IMR-90 (cell line): ENCODE data around the gene CCNC. TPM values are rescaled to one million over a fixed set of nuclear protein-coding genes. Genes with fewer than 3 reads are reported as not detected.

Experiments
- ATAC-seq: fragments of 200-7000 bp; cut with Tn5 transposase; 2 replicates; pipeline ENCODE4 v1.9.1; 2020; ENCODE audit warnings: low read depth, mild to moderate bottlenecking, moderate library complexity
- BruUV-seq: library from RNA; stranded (reverse); fragments of 400-500 nt; replicated peaks from 2 replicates; lab custom pipeline; 2021; lab: Mats Ljungman, UMichigan
- CTCF ChIA-PET: fragments of 300-600 bp; formaldehyde crosslinking; extraction: SDS; loops from one replicate; lab custom pipeline; 2021; ENCODE audit warnings: antibody characterized with exemption; lab: Yijun Ruan, JAX
- POLR2A ChIA-PET: fragments of 300-600 bp; sonication (Branson Sonifier 250); formaldehyde crosslinking; loops from one replicate; lab custom pipeline; 2022; ENCODE audit warnings: antibody characterized with exemption; ENCODE audit not compliant: unreplicated experiment; lab: Charles Lee
- DNase-seq: peaks from one replicate; pipeline ENCODE4 v3.0.0; 2013
- H2AFZ ChIP-seq: replicated peaks from 2 replicates; pipeline ENCODE3; 2013; ENCODE audit warnings: low read length, mild to moderate bottlenecking; ENCODE audit not compliant: poor library complexity
- H2AK5ac ChIP-seq: 2 replicates; pipeline ENCODE4 v1.6.1; 2013; ENCODE audit warnings: low read depth, low read length, inconsistent platforms
- H2AK9ac ChIP-seq: replicated peaks from 2 replicates; pipeline ENCODE3; 2013; ENCODE audit warnings: mild to moderate bottlenecking, low read depth, low read length, moderate library complexity; ENCODE audit not compliant: poor library complexity
- H2BK120ac ChIP-seq: 2 replicates; pipeline ENCODE4 v1.6.1; 2013; ENCODE audit warnings: low read depth, low read length, inconsistent platforms
- H2BK15ac ChIP-seq: 3 replicates; pipeline ENCODE4 v1.6.1; 2013; ENCODE audit warnings: low read depth, low read length, inconsistent platforms
- H2BK20ac ChIP-seq: 2 replicates; pipeline ENCODE4 v1.6.1; 2013; ENCODE audit warnings: low read depth, mild to moderate bottlenecking, inconsistent platforms, low read length, moderate library complexity
- H2BK5ac ChIP-seq: 2 replicates; pipeline ENCODE4 v1.6.1; 2013; ENCODE audit warnings: mild to moderate bottlenecking, low read depth, low read length, inconsistent platforms; ENCODE audit not compliant: poor library complexity, severe bottlenecking
- H3K14ac ChIP-seq: replicated peaks from 2 replicates; pipeline ENCODE4 v1.6.1; 2013; ENCODE audit warnings: low read depth, low read length, inconsistent platforms
- H3K18ac ChIP-seq: 2 replicates; pipeline ENCODE4 v1.6.1; 2013; ENCODE audit warnings: low read depth, low read length, control low read depth
- H3K23ac ChIP-seq: 2 replicates; pipeline ENCODE4 v1.6.1; 2013; ENCODE audit warnings: low read depth, low read length, inconsistent platforms
- H3K27ac ChIP-seq: 2 replicates; pipeline ENCODE4 v1.5.1; 2013; ENCODE audit warnings: mild to moderate bottlenecking, control low read depth, low read length; ENCODE audit not compliant: insufficient read depth
- H3K27me3 ChIP-seq: 2 replicates; pipeline ENCODE4 v1.6.1; 2013; ENCODE audit warnings: low read length; ENCODE audit not compliant: control insufficient read depth, insufficient read depth
- H3K36me3 ChIP-seq: 2 replicates; pipeline ENCODE4 v1.6.1; 2013; ENCODE audit warnings: low read length, mixed read lengths; ENCODE audit not compliant: control insufficient read depth, insufficient read depth
- H3K4ac ChIP-seq: 2 replicates; pipeline ENCODE4 v1.6.1; 2013; ENCODE audit warnings: low read depth, low read length, inconsistent platforms
- H3K4me1 ChIP-seq: 2 replicates; pipeline ENCODE4 v1.6.1; 2013; ENCODE audit warnings: low read length, mixed read lengths; ENCODE audit not compliant: control insufficient read depth, insufficient read depth
- H3K4me2 ChIP-seq: 2 replicates; pipeline ENCODE4 v1.6.1; 2013; ENCODE audit warnings: low read depth, mild to moderate bottlenecking, control low read depth, low read length, moderate library complexity
- H3K4me3 ChIP-seq: 2 replicates; pipeline ENCODE4 v1.5.1; 2013; ENCODE audit warnings: low read depth, mild to moderate bottlenecking, control low read depth, low read length, moderate library complexity; ENCODE audit not compliant: insufficient read depth
- H3K56ac ChIP-seq: 2 replicates; pipeline ENCODE4 v1.6.1; 2013; ENCODE audit warnings: low read length, inconsistent platforms; ENCODE audit not compliant: insufficient read depth; ENCODE audit errors: extremely low read depth
- H3K79me1 ChIP-seq, 2 experiments: 2 replicates each; pipeline ENCODE4 v1.6.1; 2013; ENCODE audit warnings: low read length in 2 of 2, inconsistent platforms in 1 of 2, low read depth in 1 of 2
- H3K9ac ChIP-seq: 2 replicates; pipeline ENCODE4 v1.6.1; 2013; ENCODE audit warnings: low read depth, low read length, control low read depth
- H3K9me1 ChIP-seq: 2 replicates; pipeline ENCODE4 v1.6.1; 2013; ENCODE audit warnings: low read length, inconsistent platforms; ENCODE audit not compliant: insufficient read depth
- H3K9me3 ChIP-seq: 2 replicates; pipeline ENCODE4 v1.6.1; 2013; ENCODE audit warnings: low read length; ENCODE audit not compliant: control insufficient read depth, insufficient read depth
- H4K20me1 ChIP-seq: 2 replicates; pipeline ENCODE4 v1.6.1; 2013; ENCODE audit warnings: low read length, inconsistent platforms; ENCODE audit not compliant: insufficient read depth
- H4K5ac ChIP-seq: 2 replicates; pipeline ENCODE4 v1.6.1; 2013; ENCODE audit warnings: mild to moderate bottlenecking, low read depth, low read length, control low read depth
- H4K8ac ChIP-seq, 2 experiments: 2 replicates each; pipeline ENCODE4 v1.6.1; 2013; ENCODE audit warnings: low read depth in 2 of 2, low read length in 2 of 2, control low read depth in 1 of 2, inconsistent platforms in 1 of 2
- H4K91ac ChIP-seq: 2 replicates; pipeline ENCODE4 v1.6.1; 2013; ENCODE audit warnings: low read depth, low read length, inconsistent platforms; ENCODE audit not compliant: insufficient read depth
- CEBPB ChIP-seq: IDR thresholded peaks from 2 replicates; pipeline ENCODE4 v1.6.1; 2012; ENCODE audit warnings: low read depth, low read length, improper control_type of control experiment
- MAZ ChIP-seq: IDR thresholded peaks from 2 replicates; pipeline ENCODE4 v1.6.1; 2012; ENCODE audit warnings: low read depth, mild to moderate bottlenecking, low read length, improper control_type of control experiment, moderate library complexity, borderline replicate concordance
- WGBS, 2 experiments: methylation state at CpG; one replicate each; pipeline versions ENCODE4 v1.1.5 to v1.1.7; 2013; ENCODE audit warnings: missing lambda C conversion rate in 2 of 2; ENCODE audit not compliant: insufficient read length in 1 of 2; ENCODE audit errors: extremely low coverage in 2 of 2; 5-methylcytosine and 5-hydroxymethylcytosine counted together
- dilution Hi-C: fragments of 300-500 bp; cut with HindIII; formaldehyde crosslinking; loops from one replicate; pipeline ENCODE4 v1.14.3; 2018; ENCODE audit warnings: low sequenced_read_pairs; ENCODE audit not compliant: unreplicated experiment
- in situ Hi-C: fragments of 300-500 bp; cut with MboI; formaldehyde crosslinking; loops from 3 replicates; pipeline ENCODE4 v1.14.3; 2019; ENCODE audit warnings: low sequenced_read_pairs, inconsistent platforms, mixed read lengths
- intact Hi-C: fragments of 100-400 bp; cut with micrococcal nuclease; formaldehyde crosslinking; loops from 2 replicates; pipeline ENCODE4 v1.10.0; 2022
- microRNA-seq, 2 experiments: library from miRNA; stranded (forward) in 1 of 2; unstranded in 1 of 2; fragments of 10-50 nt in 1 of 2; fragments of <30 nt in 1 of 2; gene quantifications in 1 of 2; microRNA quantifications in 1 of 2; one replicate each; pipeline versions ENCODE3 to v1.1.0; 2013 to 2020; ENCODE audit not compliant: insufficient read depth in 1 of 2, insufficient read length in 1 of 2, unreplicated experiment in 1 of 2
- polyA plus RNA-seq, 3 experiments: library from polyadenylated mRNA; depleted of rRNA; stranded (reverse); fragments of >200 nt; gene quantifications; 2 replicates each; pipeline ENCODE4 v1.2.3, GENCODE V29; 2012; ENCODE audit warnings: low replicate concordance in 1 of 3
- small RNA-seq, 5 experiments: library from RNA; depleted of rRNA; stranded (forward); fragments of <200 nt; gene quantifications; one replicate each; pipeline ENCODE3, GENCODE V24; 2012
- total RNA-seq: library from RNA; depleted of rRNA; stranded (reverse); fragments of >200 nt; gene quantifications from 2 replicates; pipeline ENCODE4 v1.2.3, GENCODE V29; 2012; rRNA removed

Gene CCNC
- total and polyA plus RNA-seq, 2 of the 4 experiments (the other 2 are of a cell fraction): 30.1 to 95.7 TPM

- Histone ChIP-seq H3K56ac (no peak overlapping the region), H2AK9ac (no peak overlapping the region), H3K14ac (no peak overlapping the region), H3K4me2 (no peak overlapping the region), H4K5ac (no peak overlapping the region), H3K23ac (no peak overlapping the region), H3K18ac (no peak overlapping the region), H3K79me1 (peaks cover 3 to 6% of the 10 kb centered on the region in 2 experiments; a peak in 1 of 4 replicates), H3K27ac (no peak overlapping the region), H2AFZ (no peak overlapping the region), H4K91ac (no peak overlapping the region), H3K9ac (no peak overlapping the region), H4K8ac (no peak overlapping the region), H2BK15ac (no peak overlapping the region), H3K4me1 (peaks cover 2% of the 10 kb centered on the region; the same call in 1 of the 2 replicates), H2AK5ac (no peak overlapping the region), H4K20me1 (no peaks in the 10 kb centered on the region), H2BK20ac (no peak overlapping the region), H2BK5ac (no peak overlapping the region), H3K9me3 (no peaks in the 10 kb centered on the region), H2BK120ac (no peak overlapping the region), H3K4ac (no peak overlapping the region), H3K9me1 (no peaks in the 10 kb centered on the region), H3K27me3 (no peaks in the 10 kb centered on the region), H3K36me3 (peaks cover 4% of the 10 kb centered on the region; the same call in 1 of the 2 replicates), H3K4me3 (no peak overlapping the region)
- TF ChIP-seq CEBPB: peak; percentile 45
- no peak for TF ChIP-seq MAZ
- ATAC-seq (no peak), DNase-seq (peak; percentile 13)
- in situ Hi-C loops (no loop called here), dilution Hi-C loops (no loop called here), intact Hi-C loops (no loop called here)
- no TSS peak for BruUV-seq
- ChIA-PET CTCF (interaction anchor here (0.6 kb wide), 1 partner anchor 270 kb away, joined by 3 read pairs; no protein-coding TSS in a partner anchor), POLR2A (no interaction called here)
- WGBS, 2 experiments: no CpG with 5 or more reads among the region's 1 CpG
Measured at GRCh38 chr6:99495466-99495865, 73.0 kb downstream of the CCNC start.

Small RNA genes lying within 50 kb of the gene (microRNA-seq; reads per million reads assigned to microRNA genes)
- not detected for gene RF00019 (ENCODE audit: insufficient read depth, insufficient read length)

Small RNA genes lying within 50 kb of the gene (small RNA-seq; reads per million reads assigned to genes)
- 0 reads per million in 5 experiments for gene RF00019

Other genes starting within 250 kb of the CCNC start
- gene FAXC, start 219.0 kb downstream of the CCNC start, total RNA-seq: 1.1 and 1.9 TPM in 2 replicates
- 2.7 and 3.4 TPM in 2 replicates for gene FAXC, start 219.0 kb downstream of the CCNC start, polyA plus RNA-seq (2012; rRNA removed)
- 8.2 and 9.2 TPM in 2 replicates for gene COQ3, start 174.5 kb downstream of the CCNC start, total RNA-seq
- 7.1 and 8.9 TPM in 2 replicates for gene COQ3, start 174.5 kb downstream of the CCNC start, polyA plus RNA-seq (2012; rRNA removed)
- gene PNISR, start 143.4 kb downstream of the CCNC start, total RNA-seq: 46.2 and 65.0 TPM in 2 replicates
- 31.3 and 44.5 TPM in 2 replicates for gene PNISR, start 143.4 kb downstream of the CCNC start, polyA plus RNA-seq (2012; rRNA removed)
- gene USP45, start 53.2 kb downstream of the CCNC start, total RNA-seq: 15.3 and 24.2 TPM in 2 replicates
- gene USP45, start 53.2 kb downstream of the CCNC start, polyA plus RNA-seq (2012; rRNA removed): 6.1 and 6.6 TPM in 2 replicates
- not detected in 2 replicates for gene PRDM13, start 38.2 kb upstream of the CCNC start, total RNA-seq
- not detected in 2 replicates for gene PRDM13, start 38.2 kb upstream of the CCNC start, polyA plus RNA-seq (2012; rRNA removed)